Astrocyte (in vitro differentiated cells and primary cell): ENCODE data around the gene PEA15. TPM values are rescaled to one million over a fixed set of nuclear protein-coding genes. Genes with fewer than 3 reads are reported as not detected.

ENCODE experiments used
- DNase-seq: peaks from one replicate; pipeline ENCODE4 v3.0.0-alpha.2; 2010; ENCODE audit warnings: low read depth
- FAIRE-seq: peaks from 2 replicates; lab custom pipeline; 2011; peaks lifted over from hg19 to GRCh38; lab: Jason Lieb, UNC
- H2AFZ ChIP-seq: 2 replicates; pipeline ENCODE4 v1.6.0; 2012; ENCODE audit warnings: low read depth, low read length, inconsistent platforms
- H3K27ac ChIP-seq: 2 replicates; pipeline ENCODE4 v1.5.1; 2011; ENCODE audit warnings: low read depth, low read length, inconsistent platforms
- H3K27me3 ChIP-seq: 2 replicates; pipeline ENCODE4 v1.6.0; 2011; ENCODE audit warnings: low read length, inconsistent platforms; ENCODE audit not compliant: insufficient read depth
- H3K36me3 ChIP-seq: 2 replicates; pipeline ENCODE4 v1.5.1; 2011; ENCODE audit warnings: low read length, inconsistent platforms; ENCODE audit not compliant: insufficient read depth
- H3K4me1 ChIP-seq: 2 replicates; pipeline ENCODE4 v1.5.1; 2011; ENCODE audit warnings: low read length, inconsistent platforms; ENCODE audit not compliant: insufficient read depth
- H3K4me2 ChIP-seq: 2 replicates; pipeline ENCODE4 v1.6.0; 2012; ENCODE audit warnings: low read length, inconsistent platforms
- H3K4me3 ChIP-seq: 2 replicates; pipeline ENCODE4 v1.5.1; 2011; ENCODE audit warnings: low read depth, mild to moderate bottlenecking, low read length, inconsistent platforms; ENCODE audit not compliant: insufficient read depth
- H3K79me2 ChIP-seq: 2 replicates; pipeline ENCODE4 v1.6.0; 2012; ENCODE audit warnings: mild to moderate bottlenecking, low read length, inconsistent platforms; ENCODE audit not compliant: insufficient read depth
- H3K9ac ChIP-seq: 2 replicates; pipeline ENCODE4 v1.6.0; 2012; ENCODE audit warnings: mild to moderate bottlenecking, low read length, inconsistent platforms
- H3K9me3 ChIP-seq: 2 replicates; pipeline ENCODE4 v1.5.1; 2012; ENCODE audit warnings: low read depth, mild to moderate bottlenecking, low read length, inconsistent platforms; ENCODE audit not compliant: insufficient read depth
- H4K20me1 ChIP-seq: 2 replicates; pipeline ENCODE4 v1.6.0; 2012; ENCODE audit warnings: low read length, inconsistent platforms; ENCODE audit not compliant: insufficient read depth
- H3K27ac Mint-ChIP-seq: one replicate; pipeline ENCODE4 v1.8.0; 2021; ENCODE audit warnings: mild to moderate bottlenecking, mixed read lengths; ENCODE audit not compliant: unreplicated experiment
- H3K27me3 Mint-ChIP-seq: one replicate; pipeline ENCODE4 v1.8.0; 2021; ENCODE audit warnings: low read depth, mixed read lengths; ENCODE audit not compliant: unreplicated experiment
- H3K36me3 Mint-ChIP-seq: one replicate; pipeline ENCODE4 v1.8.0; 2021; ENCODE audit warnings: low read depth, mixed read lengths; ENCODE audit not compliant: unreplicated experiment
- H3K4me1 Mint-ChIP-seq: one replicate; pipeline ENCODE4 v1.8.0; 2021; ENCODE audit warnings: low read depth, mixed read lengths; ENCODE audit not compliant: unreplicated experiment
- H3K4me3 Mint-ChIP-seq: one replicate; pipeline ENCODE4 v1.8.0; 2021; ENCODE audit warnings: mild to moderate bottlenecking, moderate library complexity, mixed read lengths; ENCODE audit not compliant: unreplicated experiment
- H3K9me3 Mint-ChIP-seq: one replicate; pipeline ENCODE4 v1.8.0; 2021; ENCODE audit warnings: mild to moderate bottlenecking, mixed read lengths; ENCODE audit not compliant: unreplicated experiment
- EZH2 ChIP-seq: IDR thresholded peaks from 2 replicates; pipeline ENCODE4 v1.6.1; 2012; ENCODE audit warnings: mild to moderate bottlenecking, low read length, inconsistent platforms; ENCODE audit not compliant: insufficient read depth
- total RNA-seq: library from RNA; stranded (reverse); gene quantifications from 2 replicates; pipeline ENCODE4 v1.2.1, GENCODE V29; 2021
- TF ChIP-seq, protein P1 (sequence below): IDR thresholded peaks from 2 replicates; pipeline ENCODE4 v1.5.1; 2011; ENCODE audit warnings: low read depth, mild to moderate bottlenecking, inconsistent platforms, low read length, moderate library complexity; ENCODE audit not compliant: insufficient read depth

PEA15 gene
- total RNA-seq, 1 donor from 2014 or later: 470 TPM

GRCh38 chr1:160197231-160197630 is 8.0 kb upstream of the PEA15 start:
- Histone ChIP-seq H3K9ac (no peak overlapping the region), H3K4me1 (peaks cover 8% of the 10 kb centered on the region), H3K79me2 (no peaks in the 10 kb centered on the region), H4K20me1 (no peaks in the 10 kb centered on the region), H2AFZ (no peak overlapping the region), H3K27ac (no peak overlapping the region), H3K4me2 (no peak overlapping the region), H3K9me3 (no peaks in the 10 kb centered on the region), H3K36me3 (no peaks in the 10 kb centered on the region), H3K4me3 (no peak overlapping the region), H3K27me3 (no peaks in the 10 kb centered on the region)
- Mint-ChIP-seq H3K4me3 (no peak overlapping the region), H3K9me3 (peaks cover 5% of the 10 kb centered on the region), H3K27me3 (peaks cover 4% of the 10 kb centered on the region), H3K4me1 (no peaks in the 10 kb centered on the region), H3K27ac (no peak overlapping the region), H3K36me3 (no peaks in the 10 kb centered on the region)
- FAIRE-seq (no peak), DNase-seq (no peak)
- TF ChIP-seq, protein P1, sequence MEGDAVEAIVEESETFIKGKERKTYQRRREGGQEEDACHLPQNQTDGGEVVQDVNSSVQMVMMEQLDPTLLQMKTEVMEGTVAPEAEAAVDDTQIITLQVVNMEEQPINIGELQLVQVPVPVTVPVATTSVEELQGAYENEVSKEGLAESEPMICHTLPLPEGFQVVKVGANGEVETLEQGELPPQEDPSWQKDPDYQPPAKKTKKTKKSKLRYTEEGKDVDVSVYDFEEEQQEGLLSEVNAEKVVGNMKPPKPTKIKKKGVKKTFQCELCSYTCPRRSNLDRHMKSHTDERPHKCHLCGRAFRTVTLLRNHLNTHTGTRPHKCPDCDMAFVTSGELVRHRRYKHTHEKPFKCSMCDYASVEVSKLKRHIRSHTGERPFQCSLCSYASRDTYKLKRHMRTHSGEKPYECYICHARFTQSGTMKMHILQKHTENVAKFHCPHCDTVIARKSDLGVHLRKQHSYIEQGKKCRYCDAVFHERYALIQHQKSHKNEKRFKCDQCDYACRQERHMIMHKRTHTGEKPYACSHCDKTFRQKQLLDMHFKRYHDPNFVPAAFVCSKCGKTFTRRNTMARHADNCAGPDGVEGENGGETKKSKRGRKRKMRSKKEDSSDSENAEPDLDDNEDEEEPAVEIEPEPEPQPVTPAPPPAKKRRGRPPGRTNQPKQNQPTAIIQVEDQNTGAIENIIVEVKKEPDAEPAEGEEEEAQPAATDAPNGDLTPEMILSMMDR: no peak
- no peak for TF ChIP-seq EZH2

DNA sequence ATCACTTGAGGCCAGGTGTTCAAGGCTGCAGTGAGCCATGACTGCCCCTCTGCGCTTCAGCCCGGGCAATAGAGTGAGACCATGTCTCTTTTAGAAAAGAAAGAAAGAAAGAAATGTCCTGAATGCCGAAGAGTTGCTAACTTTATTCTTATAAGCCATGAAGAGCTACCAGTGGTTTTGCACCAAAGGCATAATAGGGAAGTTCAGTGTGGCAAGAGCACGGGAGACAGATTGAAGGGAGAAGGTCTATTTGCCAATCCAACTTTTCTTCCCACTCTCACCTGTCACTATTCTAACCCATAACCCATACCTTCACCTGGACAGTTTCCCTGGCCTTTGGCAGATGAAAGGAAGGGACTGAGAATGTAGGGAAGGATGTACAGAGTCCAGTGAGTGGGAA is 4.4 kb upstream of the PEA15 start:
- no peak overlapping the region for H3K4me3 Mint-ChIP-seq
- H3K79me2 ChIP-seq: peaks cover 6% of the 10 kb centered on the region
- H3K27me3 ChIP-seq: no peaks in the 10 kb centered on the region
- H3K27ac ChIP-seq: no peak overlapping the region
- no peaks in the 10 kb centered on the region for H3K9me3 ChIP-seq
- peaks cover 4% of the 10 kb centered on the region for H3K27me3 Mint-ChIP-seq
- H3K36me3 ChIP-seq: no peaks in the 10 kb centered on the region
- H3K4me1 ChIP-seq: peaks cover 3% of the 10 kb centered on the region
- H3K9me3 Mint-ChIP-seq: peaks cover 5% of the 10 kb centered on the region
- FAIRE-seq (no peak), DNase-seq (no peak)
- H3K4me3 ChIP-seq: no peak overlapping the region
- H2AFZ ChIP-seq: no peak overlapping the region
- no peak overlapping the region for H3K9ac ChIP-seq
- no peak overlapping the region for H3K27ac Mint-ChIP-seq
- no peaks in the 10 kb centered on the region for H3K36me3 Mint-ChIP-seq
- peaks cover 11% of the 10 kb centered on the region for H3K4me1 Mint-ChIP-seq
- no peak for TF ChIP-seq EZH2
- TF ChIP-seq, protein P1: no peak
- H4K20me1 ChIP-seq: no peaks in the 10 kb centered on the region
- no peak overlapping the region for H3K4me2 ChIP-seq

DNA sequence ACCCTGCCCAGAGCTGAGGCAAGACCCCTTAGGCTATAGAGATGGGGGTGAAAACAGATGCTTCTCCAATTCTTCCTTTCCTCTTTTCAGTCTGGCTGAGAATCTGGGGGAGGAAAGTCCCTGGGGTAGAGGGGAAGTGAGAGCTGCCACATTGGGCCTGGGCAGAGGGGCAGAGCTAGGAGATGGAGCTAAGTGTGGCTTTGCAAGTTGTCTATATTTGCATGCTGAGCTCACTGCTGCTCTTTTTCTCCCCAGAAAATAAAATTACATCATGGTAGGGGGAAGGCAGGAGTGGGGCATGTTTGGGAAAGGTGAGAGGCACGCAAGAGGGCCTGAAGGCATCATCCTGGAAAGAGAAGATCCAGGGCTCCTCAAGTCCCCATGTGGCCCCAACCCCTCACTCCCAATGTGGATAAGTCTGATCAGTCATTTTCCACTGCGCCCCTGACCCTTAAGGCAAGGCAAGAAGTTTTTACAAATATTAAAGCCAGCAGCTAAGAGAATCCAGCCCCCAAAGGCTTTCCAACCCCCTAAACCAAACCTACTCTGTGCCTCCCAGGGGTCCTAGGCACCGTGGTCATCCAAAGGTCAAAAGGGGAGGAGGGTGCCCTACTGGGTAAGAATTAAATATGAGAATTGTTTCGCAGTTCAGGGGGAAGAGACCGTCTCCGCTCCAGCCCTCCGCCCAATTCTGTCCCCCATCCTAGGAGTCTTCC is 500 bp upstream of the PEA15 start:
- Mint-ChIP-seq H3K4me3 (peak overlapping the region; percentile 88), H3K27me3 (peaks cover 2% of the 10 kb centered on the region), H3K36me3 (peaks cover 22% of the 10 kb centered on the region), H3K27ac (peak overlapping the region; percentile 93), H3K4me1 (peaks cover 43% of the 10 kb centered on the region), H3K9me3 (no peaks in the 10 kb centered on the region)
- no peaks in the 10 kb centered on the region for H3K27me3 ChIP-seq
- no peak overlapping the region for H2AFZ ChIP-seq
- H3K9ac ChIP-seq: peak overlapping the region; percentile 52
- no peak overlapping the region for H3K4me3 ChIP-seq
- FAIRE-seq: no peak
- peaks cover 32% of the 10 kb centered on the region for H4K20me1 ChIP-seq
- peak overlapping the region; percentile 81 for H3K4me2 ChIP-seq
- no peak for DNase-seq
- no peaks in the 10 kb centered on the region for H3K9me3 ChIP-seq
- TF ChIP-seq, protein P1: no peak
- no peak for TF ChIP-seq EZH2
- H3K4me1 ChIP-seq: peaks cover 36% of the 10 kb centered on the region
- H3K79me2 ChIP-seq: peaks cover 40% of the 10 kb centered on the region
- peak overlapping the region; percentile 34 for H3K27ac ChIP-seq
- peaks cover 8% of the 10 kb centered on the region for H3K36me3 ChIP-seq
